ENCODE measurements around the gene FHOD1. TPM values are rescaled to one million over a fixed set of nuclear protein-coding genes. Genes with fewer than 3 reads are reported as not detected.

Gene FHOD1
- total RNA-seq, 1 donor from 2014 or later: 17.2 TPM

DNA sequence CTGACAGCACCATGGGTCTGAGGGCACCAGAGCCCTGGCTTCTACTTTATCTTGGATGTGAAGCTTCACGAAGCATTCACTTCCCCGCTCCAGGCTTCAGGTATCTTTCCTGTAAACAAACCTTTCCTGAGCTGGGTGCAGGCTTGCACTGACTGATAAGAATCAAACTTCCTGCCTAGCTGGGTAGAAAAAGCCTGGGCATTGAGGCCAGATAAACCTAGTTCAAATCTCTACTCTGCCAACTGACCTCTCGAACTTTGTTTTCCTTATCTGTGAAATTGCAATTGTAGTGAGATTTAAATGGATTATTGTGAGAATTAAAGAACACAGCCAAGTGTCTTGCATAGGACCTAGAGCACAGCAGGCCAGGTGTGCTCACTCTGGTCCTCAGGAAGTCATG lies 23.3 kb downstream of the FHOD1 start:
- no peaks in the 10 kb centered on the region for H3K27me3 ChIP-seq
- no peak for DNase-seq (ENCODE audit: extremely low spot score in 2 of 2)
- no peak for TF ChIP-seq POLR2AphosphoS5 (IDR thresholded peaks at IDR 0.05; ENCODE audit: insufficient read depth in 1 of 2, low read depth in 1 of 2)
- TF ChIP-seq, protein P1, sequence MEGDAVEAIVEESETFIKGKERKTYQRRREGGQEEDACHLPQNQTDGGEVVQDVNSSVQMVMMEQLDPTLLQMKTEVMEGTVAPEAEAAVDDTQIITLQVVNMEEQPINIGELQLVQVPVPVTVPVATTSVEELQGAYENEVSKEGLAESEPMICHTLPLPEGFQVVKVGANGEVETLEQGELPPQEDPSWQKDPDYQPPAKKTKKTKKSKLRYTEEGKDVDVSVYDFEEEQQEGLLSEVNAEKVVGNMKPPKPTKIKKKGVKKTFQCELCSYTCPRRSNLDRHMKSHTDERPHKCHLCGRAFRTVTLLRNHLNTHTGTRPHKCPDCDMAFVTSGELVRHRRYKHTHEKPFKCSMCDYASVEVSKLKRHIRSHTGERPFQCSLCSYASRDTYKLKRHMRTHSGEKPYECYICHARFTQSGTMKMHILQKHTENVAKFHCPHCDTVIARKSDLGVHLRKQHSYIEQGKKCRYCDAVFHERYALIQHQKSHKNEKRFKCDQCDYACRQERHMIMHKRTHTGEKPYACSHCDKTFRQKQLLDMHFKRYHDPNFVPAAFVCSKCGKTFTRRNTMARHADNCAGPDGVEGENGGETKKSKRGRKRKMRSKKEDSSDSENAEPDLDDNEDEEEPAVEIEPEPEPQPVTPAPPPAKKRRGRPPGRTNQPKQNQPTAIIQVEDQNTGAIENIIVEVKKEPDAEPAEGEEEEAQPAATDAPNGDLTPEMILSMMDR (IDR thresholded peaks at IDR 0.05): no peak
- TF ChIP-seq POLR2A (IDR thresholded peaks at IDR 0.05): no peak
- H3K9me3 ChIP-seq: no peaks in the 10 kb centered on the region
- no peak overlapping the region for H3K4me3 ChIP-seq
- H3K36me3 ChIP-seq: peaks cover 0 to 8% of the 10 kb centered on the region in 2 donors
- intact Hi-C loops (cut with DNase I): no loop called here
- H3K27ac ChIP-seq: no peak overlapping the region
- H3K4me1 ChIP-seq: peaks cover 21% of the 10 kb centered on the region

DNA sequence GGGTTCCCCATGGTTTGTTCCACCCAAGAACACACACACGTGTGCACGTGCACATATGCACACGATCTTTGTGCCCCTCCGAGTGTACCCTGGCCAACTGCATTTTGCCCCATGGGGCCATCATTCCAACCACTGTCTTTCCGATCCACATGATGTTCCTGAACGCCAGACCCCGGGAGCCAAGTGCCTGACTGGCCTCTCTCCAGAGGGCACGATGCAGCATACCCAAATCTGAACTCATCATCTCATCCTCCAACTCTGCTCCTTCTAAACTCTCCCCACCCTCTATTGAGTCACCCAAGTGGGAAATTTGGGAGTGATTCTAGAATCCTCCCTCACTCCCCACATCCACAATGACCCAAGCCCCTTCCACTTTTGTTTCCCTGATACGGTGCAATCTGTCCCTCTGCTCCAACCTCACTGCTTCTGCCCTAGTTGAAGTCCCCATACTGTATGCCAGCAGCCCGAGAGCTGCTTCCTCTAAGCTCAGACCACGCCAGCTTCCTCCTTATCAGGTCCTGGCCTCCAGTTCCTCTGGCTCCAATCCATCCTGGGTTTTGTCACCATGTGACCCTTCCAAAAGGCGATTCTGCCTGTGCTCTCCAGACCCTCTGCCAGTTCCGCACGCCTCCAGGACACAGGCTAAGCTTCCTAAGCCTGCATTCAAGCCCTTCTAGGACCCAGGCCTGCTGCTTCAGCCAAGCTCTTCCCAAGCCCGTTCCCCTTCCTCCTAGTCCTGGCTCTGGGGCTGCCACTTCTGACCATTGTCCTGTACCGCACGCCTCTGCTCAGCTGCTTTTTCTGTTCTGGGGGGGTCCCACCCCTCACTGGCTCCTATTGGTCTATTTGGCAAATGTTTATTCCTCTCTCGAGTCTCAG lies 30.4 kb downstream of the FHOD1 start:
- H3K27ac ChIP-seq: no peak overlapping the region
- TF ChIP-seq POLR2AphosphoS5 (IDR thresholded peaks at IDR 0.05; ENCODE audit: insufficient read depth in 1 of 2, low read depth in 1 of 2) (no peak), POLR2A (IDR thresholded peaks at IDR 0.05) (no peak)
- TF ChIP-seq, protein P1 (IDR thresholded peaks at IDR 0.05): no peak
- H3K4me1 ChIP-seq: no peaks in the 10 kb centered on the region
- H3K9me3 ChIP-seq: no peaks in the 10 kb centered on the region
- H3K36me3 ChIP-seq: no peaks in the 10 kb centered on the region
- DNase-seq (ENCODE audit: extremely low spot score in 2 of 2): no peak
- intact Hi-C loops (cut with DNase I): no loop called here
- no peaks in the 10 kb centered on the region for H3K27me3 ChIP-seq
- H3K4me3 ChIP-seq: no peak overlapping the region

DNA sequence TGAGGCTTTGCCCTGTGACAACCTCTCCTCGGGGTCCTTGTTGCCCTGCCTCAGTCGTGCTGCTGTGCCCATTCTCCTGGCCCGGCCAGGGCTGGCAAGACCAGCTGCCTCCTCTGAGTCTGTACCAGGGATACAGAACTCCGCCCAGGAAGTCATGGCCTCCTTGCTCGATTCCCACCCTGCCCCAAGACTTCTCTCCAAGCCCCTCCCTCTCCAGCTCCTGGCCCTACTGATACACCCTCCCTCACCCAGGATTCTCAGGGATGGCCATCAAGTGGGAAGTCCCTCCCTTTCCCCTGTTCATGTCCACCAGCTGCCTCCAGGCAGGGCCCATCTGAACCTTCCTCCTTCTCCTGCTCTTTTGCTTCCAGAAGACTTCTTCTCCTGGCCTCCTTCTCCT lies 31.6 kb downstream of the FHOD1 start:
- Histone ChIP-seq H3K36me3 (no peaks in the 10 kb centered on the region), H3K4me3 (no peak overlapping the region), H3K27me3 (no peaks in the 10 kb centered on the region), H3K9me3 (no peaks in the 10 kb centered on the region), H3K4me1 (no peaks in the 10 kb centered on the region), H3K27ac (no peak overlapping the region)
- TF ChIP-seq, protein P1 (IDR thresholded peaks at IDR 0.05): no peak
- TF ChIP-seq POLR2A (IDR thresholded peaks at IDR 0.05): no peak
- no peak for TF ChIP-seq POLR2AphosphoS5 (IDR thresholded peaks at IDR 0.05; ENCODE audit: insufficient read depth in 1 of 2, low read depth in 1 of 2)
- intact Hi-C loops (cut with DNase I): no loop called here
- no peak for DNase-seq (ENCODE audit: extremely low spot score in 2 of 2)

DNA sequence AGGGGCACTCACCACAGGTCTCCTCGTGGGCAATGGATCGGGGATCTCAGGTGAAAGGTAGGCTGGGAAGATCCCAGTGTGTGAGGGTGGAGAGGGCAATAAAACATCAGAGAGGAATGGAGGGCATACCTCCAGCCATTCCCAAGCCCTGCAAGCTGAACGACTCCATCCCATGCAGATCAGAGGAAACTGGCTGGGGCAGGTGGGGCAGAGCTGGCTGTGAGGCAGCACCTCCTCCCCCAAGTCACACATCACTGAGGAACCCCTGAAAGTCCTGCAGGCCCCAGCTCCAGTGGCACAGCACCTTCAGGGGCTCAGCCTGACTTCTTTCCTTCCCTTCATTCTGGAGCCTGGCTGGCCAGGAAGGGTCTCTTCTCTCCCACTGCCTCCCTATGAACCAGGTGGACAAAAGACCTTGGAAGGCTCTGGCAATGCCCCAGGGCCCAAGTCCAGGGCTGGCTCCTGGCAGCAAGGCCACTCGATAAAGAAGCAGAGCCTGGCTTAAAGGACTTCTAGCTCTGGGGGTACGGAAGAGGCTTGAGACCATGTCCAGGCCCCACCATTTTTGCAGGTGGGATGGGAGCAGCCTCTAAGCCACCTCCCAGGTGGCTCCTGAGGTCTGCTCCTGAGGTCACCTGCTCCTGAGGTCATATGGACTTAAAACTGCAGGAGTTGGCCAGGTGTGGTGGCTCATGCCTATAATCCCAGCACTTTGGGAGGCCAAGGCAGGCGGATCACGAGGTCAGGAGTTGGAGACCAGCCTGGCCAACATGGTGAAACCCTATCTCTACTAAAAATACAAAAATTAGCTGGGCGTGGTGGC lies 33.9 kb downstream of the FHOD1 start:
- intact Hi-C loops (cut with DNase I): no loop called here
- TF ChIP-seq, protein P1 (IDR thresholded peaks at IDR 0.05): no peak
- TF ChIP-seq POLR2A (IDR thresholded peaks at IDR 0.05): no peak
- TF ChIP-seq POLR2AphosphoS5 (IDR thresholded peaks at IDR 0.05; ENCODE audit: insufficient read depth in 1 of 2, low read depth in 1 of 2): no peak
- no peak for DNase-seq (ENCODE audit: extremely low spot score in 2 of 2)

More for the DNA sequence above, 33.9 kb downstream of the FHOD1 start:
- no peak overlapping the region for H3K27ac ChIP-seq
- no peak overlapping the region for H3K4me3 ChIP-seq
- H3K36me3 ChIP-seq: no peaks in the 10 kb centered on the region
- H3K9me3 ChIP-seq: no peaks in the 10 kb centered on the region
- no peaks in the 10 kb centered on the region for H3K27me3 ChIP-seq
- H3K4me1 ChIP-seq: no peaks in the 10 kb centered on the region

Data from vagina (tissue), 2 donors.